Skeletal muscle satellite cell (primary cell): ENCODE results near the gene DUSP8.
"Not testable (repeated sequence)": the region's sequence is repeated elsewhere in the genome, so short reads cannot be mapped to it uniquely, and the experiment has no call there.

Source experiments
- H3K27me3 ChIP-seq: 2 replicates; pipeline ENCODE4 v1.7.0; 2013; ENCODE audit warnings: low read length; ENCODE audit not compliant: control insufficient read depth, insufficient read depth
- H3K36me3 ChIP-seq: 2 replicates; pipeline ENCODE4 v1.7.0; 2013; ENCODE audit warnings: mild to moderate bottlenecking, control low read depth, low read length; ENCODE audit not compliant: insufficient read depth
- H3K4me1 ChIP-seq: 2 replicates; pipeline ENCODE4 v1.7.0; 2013; ENCODE audit warnings: low read length; ENCODE audit not compliant: control insufficient read depth, insufficient read depth
- H3K4me2 ChIP-seq: 2 replicates; pipeline ENCODE4 v1.7.0; 2013; ENCODE audit warnings: mild to moderate bottlenecking, low read length
- H3K4me3 ChIP-seq: 2 replicates; pipeline ENCODE4 v1.7.0; 2013; ENCODE audit warnings: low read length
- H3K9ac ChIP-seq: 2 replicates; pipeline ENCODE4 v1.7.0; 2013; ENCODE audit warnings: mild to moderate bottlenecking, low read depth, low read length, moderate library complexity
- H3K9me3 ChIP-seq: replicated peaks from 2 replicates; pipeline ENCODE4 v1.7.0; 2013; ENCODE audit warnings: mild to moderate bottlenecking, control low read depth, low read length

Gene DUSP8

DNA sequence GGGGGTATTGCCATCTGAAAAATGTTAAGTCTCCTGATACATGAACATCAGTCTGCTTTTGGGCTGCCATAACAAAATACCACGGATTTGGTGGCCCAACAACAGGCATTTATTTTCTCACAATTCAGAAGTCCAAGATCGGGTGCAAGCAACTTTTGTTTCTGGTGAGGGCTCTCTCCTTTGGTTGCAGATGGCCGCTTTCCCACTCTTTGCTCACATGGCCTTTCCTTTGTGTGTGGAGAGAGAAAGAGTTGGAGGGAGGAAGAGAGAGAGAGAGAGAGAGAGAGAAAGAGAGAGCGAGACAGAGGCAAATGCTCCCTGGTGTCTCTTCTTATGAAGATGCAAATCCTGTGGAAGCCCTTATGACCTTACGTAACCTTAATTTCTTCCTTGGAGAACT lies 28.6 kb upstream of the DUSP8 start:
- peaks cover 75% of the 10 kb centered on the region for H3K27me3 ChIP-seq
- no peak overlapping the region for H3K4me3 ChIP-seq
- no peaks in the 10 kb centered on the region for H3K9me3 ChIP-seq
- no peak overlapping the region for H3K4me2 ChIP-seq
- H3K36me3 ChIP-seq = no peaks in the 10 kb centered on the region
- H3K4me1 ChIP-seq = no peaks in the 10 kb centered on the region
- H3K9ac ChIP-seq = no peak overlapping the region

DNA sequence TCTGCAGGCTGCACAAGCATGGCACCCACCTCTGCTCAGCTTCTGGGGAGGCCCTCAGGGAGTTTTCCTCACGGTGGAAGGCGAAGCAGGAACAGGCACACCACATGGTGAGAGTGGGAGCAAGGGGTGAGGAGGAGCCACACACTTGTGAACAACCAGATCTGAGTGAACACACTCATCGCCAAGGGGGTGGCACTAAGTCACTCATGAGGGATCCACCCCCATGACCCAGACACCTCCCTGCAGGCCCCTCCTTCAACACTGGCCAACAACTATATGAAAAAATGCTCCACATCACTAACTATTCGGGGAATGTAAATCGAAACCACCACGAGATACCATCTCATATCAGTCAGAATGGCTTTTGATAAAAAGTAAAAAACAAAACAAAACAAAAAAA lies 26.7 kb upstream of the DUSP8 start:
- H3K4me3 ChIP-seq = no peak overlapping the region
- H3K9ac ChIP-seq = no peak overlapping the region
- no peaks in the 10 kb centered on the region for H3K4me1 ChIP-seq
- H3K36me3 ChIP-seq = no peaks in the 10 kb centered on the region
- no peaks in the 10 kb centered on the region for H3K9me3 ChIP-seq
- H3K4me2 ChIP-seq = no peak overlapping the region
- peaks cover 79% of the 10 kb centered on the region for H3K27me3 ChIP-seq

DNA sequence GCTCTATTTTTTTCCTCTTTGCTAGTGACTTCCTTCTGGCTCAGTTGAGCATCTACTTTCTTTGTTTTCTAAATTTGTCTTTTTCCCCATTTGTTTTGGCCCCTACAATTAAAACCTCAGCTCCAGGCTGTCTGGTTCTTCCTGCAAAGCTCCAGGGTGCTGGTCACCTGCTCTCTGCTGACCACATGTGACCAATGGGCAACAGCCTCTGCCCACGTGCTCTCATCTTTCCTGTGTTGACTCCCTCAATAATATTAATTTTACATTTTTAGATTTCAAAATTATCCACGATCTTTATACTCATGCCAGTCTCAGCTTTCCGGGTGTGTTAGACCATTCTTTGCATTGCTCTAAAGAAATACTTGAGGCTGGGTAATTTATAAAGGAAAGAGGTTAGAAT lies 26.3 kb upstream of the DUSP8 start:
- H3K36me3 ChIP-seq, H3K4me3 ChIP-seq, H3K4me1 ChIP-seq, H3K9ac ChIP-seq, H3K9me3 ChIP-seq, H3K4me2 ChIP-seq: not testable (repeated sequence)
- H3K27me3 ChIP-seq = peaks cover 81% of the 10 kb centered on the region

DNA sequence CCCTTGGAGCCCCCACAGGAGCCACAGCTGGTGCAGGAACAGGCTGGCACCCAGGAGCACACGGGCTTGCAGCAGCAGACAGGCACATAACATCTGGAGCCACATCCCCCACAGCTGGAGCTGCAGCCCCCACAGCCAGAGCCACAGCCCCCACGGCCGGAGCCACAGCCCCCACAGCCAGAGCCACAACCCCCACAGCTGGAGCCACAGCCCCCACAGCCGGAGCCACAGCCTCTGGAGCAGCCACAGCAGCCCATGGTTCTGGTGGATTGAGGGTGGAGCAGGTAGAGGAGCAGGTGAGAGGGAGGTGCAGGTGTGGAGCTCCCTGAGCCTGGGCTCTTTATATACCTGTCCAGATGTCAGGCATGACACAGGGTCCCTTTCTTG lies 25.9 kb upstream of the DUSP8 start, which contains the start of gene KRTAP5-2:
Gene KRTAP5-2, minus strand, starts transcription at position 301 of the 387 bp plus-strand sequence. Its CDS starts 44 bp downstream, at position 257.
- Histone ChIP-seq H3K4me2 (no peak within 1 kb of the TSS), H3K27me3 (peaks cover 79% of the 10 kb centered on the region), H3K36me3 (no peaks in the 10 kb centered on the region), H3K9me3 (no peaks in the 10 kb centered on the region), H3K4me1 (no peaks in the 10 kb centered on the region), H3K4me3 (no peak within 1 kb of the TSS), H3K9ac (no peak within 1 kb of the TSS)

DNA sequence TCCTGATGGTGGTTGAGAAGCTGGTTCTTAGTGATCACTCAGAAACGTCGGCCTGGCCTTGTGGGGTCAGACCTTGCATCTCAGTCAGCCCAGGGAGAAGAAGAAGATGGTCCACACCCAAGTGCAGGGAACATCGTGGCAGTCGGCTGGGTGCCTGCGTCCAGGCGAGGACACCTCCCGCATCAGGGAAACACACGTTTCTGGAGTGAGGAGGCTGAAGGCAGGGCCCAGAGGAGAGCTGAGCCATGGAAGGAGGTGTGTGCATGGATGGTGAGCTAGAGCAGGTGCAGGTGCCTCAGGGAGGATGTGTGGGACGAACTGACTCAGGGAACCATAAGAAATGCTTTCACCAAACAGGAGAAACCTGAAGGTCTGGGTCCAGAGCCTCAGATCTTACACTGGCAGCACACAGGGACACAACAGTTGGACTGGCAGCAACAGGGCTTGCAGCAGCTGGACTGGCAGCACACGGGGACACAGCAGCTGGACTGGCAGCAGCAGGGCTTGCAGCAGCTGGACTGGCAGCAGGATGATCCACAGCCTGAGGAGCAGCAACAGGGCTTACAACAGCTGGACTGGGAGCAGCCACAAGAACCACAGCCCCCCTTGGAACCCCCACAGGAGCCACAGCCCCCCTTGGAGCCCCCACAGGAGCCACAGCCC lies 25.4 kb upstream of the DUSP8 start:
- Histone ChIP-seq H3K4me3 (no peak overlapping the region), H3K4me1 (no peaks in the 10 kb centered on the region), H3K9me3 (no peaks in the 10 kb centered on the region), H3K27me3 (peaks cover 83% of the 10 kb centered on the region), H3K4me2 (no peak overlapping the region), H3K9ac (no peak overlapping the region), H3K36me3 (no peaks in the 10 kb centered on the region)

DNA sequence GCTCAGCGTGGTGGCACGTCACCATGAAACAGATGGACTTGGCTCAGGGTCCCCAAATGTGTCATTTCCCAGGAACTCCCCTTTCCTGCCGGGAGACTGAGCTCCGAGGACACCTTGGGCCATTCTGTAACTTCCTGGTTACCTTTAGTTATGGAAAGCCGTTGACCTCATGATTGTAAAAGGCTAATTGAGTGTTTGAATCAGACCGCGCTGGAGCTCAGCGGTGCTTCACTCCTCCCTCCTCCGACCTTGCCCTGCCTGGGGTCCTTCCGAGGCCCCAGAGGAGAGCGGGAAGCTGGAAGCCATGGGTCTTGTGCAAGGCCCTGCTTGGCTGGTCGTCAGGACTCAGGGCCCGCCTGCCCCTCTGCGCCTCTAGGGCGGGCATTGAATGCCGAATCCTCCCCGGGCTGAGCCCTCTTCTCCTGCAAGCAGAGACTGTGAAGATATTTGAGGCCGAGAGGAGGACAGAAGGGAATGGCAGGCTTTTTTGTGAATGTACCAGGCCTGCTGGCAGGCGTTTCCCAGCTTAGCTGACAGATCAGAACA lies 24.6 kb upstream of the DUSP8 start:
- not testable (repeated sequence) for H3K4me2 ChIP-seq, H3K4me1 ChIP-seq, H3K9me3 ChIP-seq, H3K9ac ChIP-seq, H3K4me3 ChIP-seq, H3K36me3 ChIP-seq
- peaks cover 79% of the 10 kb centered on the region for H3K27me3 ChIP-seq

DNA sequence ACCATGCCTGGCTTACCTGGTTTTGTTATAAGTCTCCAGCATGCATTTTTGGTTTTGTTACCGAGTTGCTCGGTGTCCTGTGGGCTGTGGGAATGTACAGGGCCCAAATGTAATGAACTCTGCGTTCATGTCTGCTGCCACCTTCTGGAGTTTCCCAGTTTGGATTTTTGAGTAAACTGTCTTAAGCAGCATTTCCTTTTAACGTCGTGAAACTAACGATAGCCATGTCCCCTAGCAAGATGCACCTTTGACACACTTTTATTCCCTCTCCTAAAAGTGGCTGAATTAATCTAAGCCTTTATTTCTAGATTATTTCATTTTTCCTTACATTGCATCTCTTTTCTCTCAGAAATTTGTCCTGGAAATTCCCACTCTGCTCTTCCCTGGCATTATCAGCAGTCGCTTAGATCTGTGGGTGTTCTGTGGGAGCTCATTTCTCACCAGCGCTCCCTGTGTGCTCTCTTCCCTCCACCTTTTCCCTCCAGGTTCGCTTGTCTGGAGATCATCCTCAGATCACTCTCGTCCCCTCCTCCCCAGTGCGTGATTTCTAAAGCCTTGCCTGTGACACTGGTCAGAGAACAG lies 24.0 kb upstream of the DUSP8 start:
- not testable (repeated sequence) for H3K4me3 ChIP-seq, H3K4me1 ChIP-seq, H3K9ac ChIP-seq, H3K4me2 ChIP-seq, H3K36me3 ChIP-seq, H3K9me3 ChIP-seq
- peaks cover 76% of the 10 kb centered on the region for H3K27me3 ChIP-seq

DNA sequence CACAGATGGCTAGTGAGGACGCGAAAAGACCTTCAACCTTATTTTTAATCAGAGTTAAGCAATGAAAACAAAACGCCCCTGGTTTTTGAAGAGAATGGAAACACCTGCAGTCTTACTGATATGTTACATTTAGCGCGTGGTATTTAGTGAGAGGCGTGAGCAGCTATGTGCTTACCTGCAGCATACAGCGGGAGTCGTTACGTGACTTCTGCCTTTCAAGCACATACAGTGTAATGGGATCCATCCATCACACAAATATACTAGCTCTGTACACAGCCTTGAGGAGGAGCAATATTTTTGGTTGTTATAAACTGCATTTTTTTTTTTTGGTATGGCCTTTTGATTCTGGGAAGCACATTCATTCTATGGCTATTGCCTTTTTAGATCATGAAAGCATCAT lies 20.6 kb upstream of the DUSP8 start:
- no peak overlapping the region for H3K9ac ChIP-seq
- no peak overlapping the region for H3K4me2 ChIP-seq
- H3K9me3 ChIP-seq = no peaks in the 10 kb centered on the region
- peaks cover 64% of the 10 kb centered on the region for H3K27me3 ChIP-seq
- no peaks in the 10 kb centered on the region for H3K4me1 ChIP-seq
- H3K4me3 ChIP-seq = no peak overlapping the region
- no peaks in the 10 kb centered on the region for H3K36me3 ChIP-seq

DNA sequence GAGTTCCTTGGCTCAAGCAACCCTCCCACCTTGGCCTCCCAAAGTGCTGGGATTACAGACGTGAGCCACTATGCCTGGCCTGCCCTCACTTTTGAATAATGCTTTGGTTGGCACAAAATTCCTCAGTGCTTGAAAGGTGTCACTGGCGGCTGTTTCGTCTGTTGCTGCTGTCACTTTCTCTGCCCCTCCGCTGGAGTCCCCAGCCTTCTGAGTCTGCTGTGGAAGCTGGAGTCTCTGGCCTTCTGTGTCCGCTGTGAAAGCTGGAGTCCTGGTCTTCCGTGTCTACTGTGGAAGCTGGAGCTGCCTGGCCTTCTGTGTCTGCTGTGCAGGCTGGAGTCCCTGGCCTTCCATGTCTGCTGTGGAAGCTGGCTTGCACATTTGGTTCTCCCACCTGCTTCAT lies 17.9 kb upstream of the DUSP8 start:
- Histone ChIP-seq H3K9ac (no peak overlapping the region), H3K27me3 (peaks cover 46% of the 10 kb centered on the region), H3K4me3 (no peak overlapping the region), H3K36me3 (no peaks in the 10 kb centered on the region), H3K4me2 (no peak overlapping the region), H3K4me1 (no peaks in the 10 kb centered on the region), H3K9me3 (no peaks in the 10 kb centered on the region)

DNA sequence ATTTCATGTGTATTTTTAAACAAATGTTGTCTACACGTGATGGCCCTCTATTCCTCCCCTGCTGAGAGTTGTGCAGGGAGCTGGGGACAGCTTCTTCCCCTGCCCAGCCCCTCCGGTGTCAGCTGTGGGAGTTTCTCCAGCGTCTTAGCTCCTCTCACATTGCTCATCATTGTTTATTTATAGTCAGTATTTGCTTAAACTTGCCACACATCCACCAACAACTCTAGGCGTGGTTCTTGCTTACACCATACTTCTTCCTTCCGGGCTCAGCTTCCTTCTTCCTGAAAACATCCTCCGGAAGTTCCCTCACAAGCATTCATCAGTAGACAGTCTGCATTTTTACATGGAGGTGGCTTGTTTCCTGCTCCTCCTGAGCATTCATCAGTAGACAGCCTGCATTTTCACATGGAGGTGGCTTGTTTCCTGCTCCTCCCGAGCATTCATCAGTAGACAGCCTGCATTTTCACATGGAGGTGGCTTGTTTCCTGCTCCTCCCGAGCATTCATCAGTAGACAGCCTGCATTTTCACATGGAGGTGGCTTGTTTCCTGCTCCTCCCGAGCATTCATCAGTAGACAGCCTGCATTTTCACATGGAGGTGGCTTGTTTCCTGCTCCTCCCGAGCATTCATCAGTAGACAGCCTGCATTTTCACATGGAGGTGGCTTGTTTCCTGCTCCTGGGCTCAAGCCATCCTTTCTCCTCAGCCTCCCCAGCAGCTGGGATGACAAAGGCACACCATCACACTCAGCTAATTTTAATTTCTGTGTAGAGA lies 17.3 kb upstream of the DUSP8 start:
- not testable (repeated sequence) for H3K9me3 ChIP-seq, H3K4me3 ChIP-seq, H3K4me1 ChIP-seq, H3K36me3 ChIP-seq, H3K4me2 ChIP-seq, H3K9ac ChIP-seq
- H3K27me3 ChIP-seq = peaks cover 40% of the 10 kb centered on the region

DNA sequence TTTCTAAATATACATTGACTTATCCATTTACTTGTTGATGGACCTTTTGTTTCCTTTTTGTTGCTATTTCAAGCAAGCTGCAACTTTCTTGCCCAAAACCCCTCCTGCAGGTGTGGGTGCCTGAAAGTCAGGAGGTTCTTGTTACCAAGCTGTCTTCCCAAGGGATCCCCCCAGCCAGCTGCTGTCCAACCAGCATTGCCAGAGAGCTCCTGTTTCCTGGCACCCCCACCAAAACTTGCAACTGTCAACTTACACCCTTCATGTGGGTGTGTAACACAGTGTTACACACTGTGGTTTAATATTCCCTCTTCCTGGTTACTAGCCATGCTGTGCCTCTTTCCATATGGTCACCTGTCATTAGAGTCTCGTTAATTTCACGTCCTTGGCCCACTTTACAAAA lies 14.6 kb upstream of the DUSP8 start:
- no peaks in the 10 kb centered on the region for H3K4me1 ChIP-seq

More for the DNA sequence above, 14.6 kb upstream of the DUSP8 start:
- peaks cover 36% of the 10 kb centered on the region for H3K27me3 ChIP-seq
- no peaks in the 10 kb centered on the region for H3K9me3 ChIP-seq
- no peak overlapping the region for H3K9ac ChIP-seq
- H3K36me3 ChIP-seq = no peaks in the 10 kb centered on the region
- H3K4me3 ChIP-seq = no peak overlapping the region
- no peak overlapping the region for H3K4me2 ChIP-seq
